ENCODE measurements around the gene SCGB1C2.

DNA sequence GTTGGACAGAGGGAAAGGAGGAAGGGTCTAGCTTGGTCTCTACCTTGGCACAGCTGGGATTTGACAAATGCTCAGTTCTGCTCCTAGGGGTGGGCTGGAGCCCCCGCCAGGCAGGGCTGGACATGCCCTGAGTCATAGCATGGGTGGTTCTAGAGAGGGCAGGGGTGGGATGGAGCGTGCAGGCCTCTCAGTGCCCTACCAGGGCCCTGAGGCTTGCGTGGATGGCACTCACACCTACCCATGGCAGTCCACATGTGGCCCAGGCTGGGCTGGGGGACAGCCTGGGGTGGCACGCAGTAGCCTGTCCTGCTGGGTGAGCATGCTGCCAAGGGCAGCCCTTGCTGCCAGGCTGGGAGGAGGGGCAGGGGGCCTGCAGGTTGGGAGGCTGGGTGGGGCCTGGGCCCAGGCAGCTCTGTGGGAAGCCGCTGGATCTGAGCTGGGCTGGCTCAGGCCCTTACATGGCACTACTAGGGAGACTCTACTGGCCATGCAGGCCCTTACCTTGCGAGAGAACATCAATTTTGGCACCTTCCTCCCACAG is 32.8 kb downstream of the SCGB1C2 start:
- TF ChIP-seq POLR2AphosphoS5 (IDR thresholded peaks at IDR 0.05; ENCODE audit: low read depth, low read length) (no peak), TAF1 (IDR thresholded peaks at IDR 0.05; ENCODE audit: borderline replicate concordance, low read depth, low read length) (no peak), POLR2A (IDR thresholded peaks at IDR 0.05; ENCODE audit: low read depth, low read length) (no peak)
